ENCODE data around the gene VHLL. TPM values are rescaled to one million over a fixed set of nuclear protein-coding genes. Genes with fewer than 3 reads are reported as not detected.

Gene VHLL
- polyA plus RNA-seq, 1 of the 3 experiments (the other 2 are of a cell fraction) = not detected

DNA sequence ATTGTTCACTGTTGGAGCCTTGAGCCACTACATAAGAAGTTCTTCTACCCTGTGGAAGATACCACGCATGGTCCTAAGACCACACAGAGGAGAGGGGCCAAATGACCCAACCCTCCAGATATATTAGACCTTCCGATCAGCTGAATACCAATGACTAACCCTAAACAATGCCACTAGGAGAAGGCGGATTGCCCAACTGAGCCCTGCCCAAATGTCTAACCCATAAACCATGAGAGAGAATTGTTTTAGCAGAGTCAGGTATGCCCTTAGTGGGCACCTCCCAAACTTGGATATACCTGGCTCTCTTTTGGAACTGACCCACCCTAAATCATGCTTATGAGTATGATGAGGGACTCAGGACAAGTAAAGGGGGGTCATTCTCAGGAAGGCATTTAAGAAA, 28.8 kb downstream of the VHLL start (continued):
- TF ChIP-seq, protein P1, sequence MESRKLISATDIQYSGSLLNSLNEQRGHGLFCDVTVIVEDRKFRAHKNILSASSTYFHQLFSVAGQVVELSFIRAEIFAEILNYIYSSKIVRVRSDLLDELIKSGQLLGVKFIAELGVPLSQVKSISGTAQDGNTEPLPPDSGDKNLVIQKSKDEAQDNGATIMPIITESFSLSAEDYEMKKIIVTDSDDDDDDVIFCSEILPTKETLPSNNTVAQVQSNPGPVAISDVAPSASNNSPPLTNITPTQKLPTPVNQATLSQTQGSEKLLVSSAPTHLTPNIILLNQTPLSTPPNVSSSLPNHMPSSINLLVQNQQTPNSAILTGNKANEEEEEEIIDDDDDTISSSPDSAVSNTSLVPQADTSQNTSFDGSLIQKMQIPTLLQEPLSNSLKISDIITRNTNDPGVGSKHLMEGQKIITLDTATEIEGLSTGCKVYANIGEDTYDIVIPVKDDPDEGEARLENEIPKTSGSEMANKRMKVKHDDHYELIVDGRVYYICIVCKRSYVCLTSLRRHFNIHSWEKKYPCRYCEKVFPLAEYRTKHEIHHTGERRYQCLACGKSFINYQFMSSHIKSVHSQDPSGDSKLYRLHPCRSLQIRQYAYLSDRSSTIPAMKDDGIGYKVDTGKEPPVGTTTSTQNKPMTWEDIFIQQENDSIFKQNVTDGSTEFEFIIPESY (IDR thresholded peaks at IDR 0.05; ENCODE audit: borderline replicate concordance, low read depth) = no peak
- TF ChIP-seq, protein P2, sequence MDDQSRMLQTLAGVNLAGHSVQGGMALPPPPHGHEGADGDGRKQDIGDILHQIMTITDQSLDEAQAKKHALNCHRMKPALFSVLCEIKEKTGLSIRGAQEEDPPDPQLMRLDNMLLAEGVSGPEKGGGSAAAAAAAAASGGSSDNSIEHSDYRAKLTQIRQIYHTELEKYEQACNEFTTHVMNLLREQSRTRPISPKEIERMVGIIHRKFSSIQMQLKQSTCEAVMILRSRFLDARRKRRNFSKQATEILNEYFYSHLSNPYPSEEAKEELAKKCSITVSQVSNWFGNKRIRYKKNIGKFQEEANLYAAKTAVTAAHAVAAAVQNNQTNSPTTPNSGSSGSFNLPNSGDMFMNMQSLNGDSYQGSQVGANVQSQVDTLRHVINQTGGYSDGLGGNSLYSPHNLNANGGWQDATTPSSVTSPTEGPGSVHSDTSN (IDR thresholded peaks at IDR 0.05) = no peak
- TF ChIP-seq FOSL2 (IDR thresholded peaks at IDR 0.05; ENCODE audit: borderline replicate concordance, low read depth) = no peak
- no peak for TF ChIP-seq EP300 (IDR thresholded peaks at IDR 0.05; ENCODE audit: borderline replicate concordance in 1 of 2, low read depth in 1 of 2, low read length in 1 of 2)

DNA sequence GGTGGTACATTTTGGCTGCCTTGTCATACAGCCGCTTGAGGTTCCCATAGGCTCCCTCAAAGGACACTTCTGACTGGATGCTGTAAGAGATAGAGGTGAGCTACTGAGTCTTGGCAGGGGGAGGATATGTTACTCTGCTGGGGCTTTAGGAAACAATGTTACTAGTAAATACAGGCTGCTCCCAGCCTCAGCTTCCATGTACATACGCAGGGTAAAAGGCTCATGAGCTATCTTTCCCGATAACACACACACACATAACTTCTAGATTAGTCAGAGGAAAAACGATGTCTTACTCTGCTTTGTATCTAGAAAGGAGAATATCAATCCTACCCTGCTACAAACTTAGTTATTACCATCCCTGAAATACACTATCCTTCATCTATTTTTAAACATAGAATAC, 30.8 kb downstream of the VHLL start:
- Histone ChIP-seq H3K27ac (ENCODE audit: low read depth in 2 of 2, low read length in 1 of 2) (no peak overlapping the region), H3K79me2 (ENCODE audit: insufficient read depth) (no peaks in the 10 kb centered on the region), H4K20me1 (ENCODE audit: insufficient read depth) (peaks cover 5% of the 10 kb centered on the region; the same call in 1 of the 2 replicates), H3K4me2 (no peak overlapping the region), H3F3A (replicated peaks; ENCODE audit: insufficient read depth) (peaks cover 23% of the 10 kb centered on the region), H3K9ac (no peak overlapping the region), H3K4me3 (ENCODE audit: low read depth in 2 of 2, low read length in 1 of 2) (no peak overlapping the region), H3K4me1 (ENCODE audit: control insufficient read depth in 1 of 2, insufficient read depth in 2 of 2, low read depth in 1 of 2, low read length in 1 of 2) (peaks cover 0 to 3% of the 10 kb centered on the region in 2 experiments; a peak in 2 of 4 replicates), H3K9me3 (no peaks in the 10 kb centered on the region), H3K27me3 (ENCODE audit: insufficient read depth) (no peaks in the 10 kb centered on the region), H3K36me3 (replicated peaks in 1 of 2; ENCODE audit: control insufficient read depth in 1 of 2, insufficient read depth in 2 of 2, low read length in 1 of 2) (peaks cover 61 to 73% of the 10 kb centered on the region in 2 experiments), H2AFZ (ENCODE audit: low read depth) (no peak overlapping the region), H3K9me2 (no peaks in the 10 kb centered on the region)
- no peak for DNase-seq
- POLR2A ChIA-PET = interaction anchor here (1.2 kb wide), 1 partner anchor 14 kb away, joined by 3 read pairs; the partner anchor contains the start of gene SMG5
- WGBS (ENCODE audit: low lambda C conversion rate) = 57% methylated on average over 4 of the region's 4 CpGs
- CTCF ChIA-PET = interaction anchor here (1.1 kb wide), 1 partner anchor 11 kb away, joined by 4 read pairs; no protein-coding TSS in a partner anchor
- TF ChIP-seq MEF2A (IDR thresholded peaks at IDR 0.05; ENCODE audit: borderline replicate concordance, low read depth) (no peak), JUND (IDR thresholded peaks at IDR 0.05) (peak; percentile 29; the same call in 1 of the 2 replicates)

DNA sequence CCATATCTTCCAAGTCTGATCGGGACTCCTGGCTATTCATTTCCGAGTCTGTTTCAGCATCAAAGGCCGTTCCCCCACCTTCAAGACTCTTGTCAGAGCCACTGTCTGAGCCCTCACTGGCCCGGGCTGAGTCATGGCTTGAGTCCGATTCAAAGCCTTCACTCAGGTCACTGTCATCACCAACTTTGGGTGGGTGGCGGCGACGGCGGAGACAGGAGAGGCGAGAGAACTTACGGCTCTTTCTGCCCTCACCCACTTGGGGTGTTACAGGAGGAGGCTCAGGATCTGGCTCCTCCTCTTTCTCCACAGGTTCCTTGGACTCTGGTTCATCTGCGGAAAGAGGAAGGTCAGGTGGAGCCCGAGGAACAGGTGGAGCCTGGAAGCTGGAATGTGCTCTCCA, 33.1 kb downstream of the VHLL start:
- H3K4me1 ChIP-seq (ENCODE audit: control insufficient read depth in 1 of 2, insufficient read depth in 2 of 2, low read depth in 1 of 2, low read length in 1 of 2) = peaks cover 0 to 11% of the 10 kb centered on the region in 2 experiments; a peak in 2 of 4 replicates
- no peaks in the 10 kb centered on the region for H3K27me3 ChIP-seq (ENCODE audit: insufficient read depth)
- no peak overlapping the region for H3K4me2 ChIP-seq
- 99% methylated on average over 11 of the region's 13 CpGs for WGBS (ENCODE audit: low lambda C conversion rate)
- DNase-seq = no peak
- ChIA-PET POLR2A (no interaction called here), CTCF (no interaction called here)
- H2AFZ ChIP-seq (ENCODE audit: low read depth) = no peak overlapping the region
- H3K9me3 ChIP-seq = no peaks in the 10 kb centered on the region
- H3K27ac ChIP-seq (ENCODE audit: low read depth in 2 of 2, low read length in 1 of 2) = no peak overlapping the region
- H3K9ac ChIP-seq = no peak overlapping the region
- H3K9me2 ChIP-seq = no peaks in the 10 kb centered on the region
- H4K20me1 ChIP-seq (ENCODE audit: insufficient read depth) = peaks cover 13% of the 10 kb centered on the region; the same call in 1 of the 2 replicates
- H3K79me2 ChIP-seq (ENCODE audit: insufficient read depth) = peaks cover 6% of the 10 kb centered on the region; the same call in 1 of the 2 replicates
- peaks cover 34% of the 10 kb centered on the region for H3F3A ChIP-seq (replicated peaks; ENCODE audit: insufficient read depth)
- peaks cover 64 to 70% of the 10 kb centered on the region in 2 experiments for H3K36me3 ChIP-seq (replicated peaks in 1 of 2; ENCODE audit: control insufficient read depth in 1 of 2, insufficient read depth in 2 of 2, low read length in 1 of 2)
- H3K4me3 ChIP-seq (ENCODE audit: low read depth in 2 of 2, low read length in 1 of 2) = no peak overlapping the region
- TF ChIP-seq FOXM1 (IDR thresholded peaks at IDR 0.05; ENCODE audit: low read depth) (no peak), ELF1 (IDR thresholded peaks at IDR 0.05) (no peak), TEAD4 (IDR thresholded peaks at IDR 0.05; ENCODE audit: borderline replicate concordance, insufficient read depth) (no peak), POLR2AphosphoS5 (IDR thresholded peaks at IDR 0.05; ENCODE audit: low read depth, low read length) (no peak), RXRA (IDR thresholded peaks at IDR 0.05; ENCODE audit: borderline replicate concordance, low read depth) (no peak), GATA2 (CRISPR knock-in tag; IDR thresholded peaks at IDR 0.05) (no peak), RAD21 (IDR thresholded peaks at IDR 0.05; ENCODE audit: low read length) (no peak), CHD2 (IDR thresholded peaks at IDR 0.05; ENCODE audit: low read length, partially characterized antibody) (no peak), TAF1 (IDR thresholded peaks at IDR 0.05; ENCODE audit: borderline replicate concordance, low read depth, low read length) (no peak), GABPA (IDR thresholded peaks at IDR 0.05; ENCODE audit: low read depth) (no peak), SMC3 (IDR thresholded peaks at IDR 0.05; ENCODE audit: low read depth, low read length) (no peak)
- TF ChIP-seq, protein P3, sequence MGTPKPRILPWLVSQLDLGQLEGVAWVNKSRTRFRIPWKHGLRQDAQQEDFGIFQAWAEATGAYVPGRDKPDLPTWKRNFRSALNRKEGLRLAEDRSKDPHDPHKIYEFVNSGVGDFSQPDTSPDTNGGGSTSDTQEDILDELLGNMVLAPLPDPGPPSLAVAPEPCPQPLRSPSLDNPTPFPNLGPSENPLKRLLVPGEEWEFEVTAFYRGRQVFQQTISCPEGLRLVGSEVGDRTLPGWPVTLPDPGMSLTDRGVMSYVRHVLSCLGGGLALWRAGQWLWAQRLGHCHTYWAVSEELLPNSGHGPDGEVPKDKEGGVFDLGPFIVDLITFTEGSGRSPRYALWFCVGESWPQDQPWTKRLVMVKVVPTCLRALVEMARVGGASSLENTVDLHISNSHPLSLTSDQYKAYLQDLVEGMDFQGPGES (IDR thresholded peaks at IDR 0.05; ENCODE audit: low read depth, low read length) = no peak
- TF ChIP-seq, protein P2 (IDR thresholded peaks at IDR 0.05) = no peak
- TF ChIP-seq, protein P4, sequence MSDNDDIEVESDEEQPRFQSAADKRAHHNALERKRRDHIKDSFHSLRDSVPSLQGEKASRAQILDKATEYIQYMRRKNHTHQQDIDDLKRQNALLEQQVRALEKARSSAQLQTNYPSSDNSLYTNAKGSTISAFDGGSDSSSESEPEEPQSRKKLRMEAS (IDR thresholded peaks at IDR 0.05; ENCODE audit: low read depth) = no peak
